HEK293 (cell line): Measurements from ENCODE around the gene TMEM45B.
"Not testable (repeated sequence)": the region's sequence is repeated elsewhere in the genome, so short reads cannot be mapped to it uniquely, and the experiment has no call there.

ENCODE experiments used
- CTCF ChIA-PET: fragments of 350-600 bp; formaldehyde crosslinking; extraction: SDS; loops from one replicate; lab custom pipeline; 2021; ENCODE audit warnings: antibody characterized with exemption; lab: Yijun Ruan, JAX
- POLR2A ChIA-PET: fragments of 300-600 bp; formaldehyde crosslinking; extraction: SDS; loops from one replicate; lab custom pipeline; 2020; ENCODE audit warnings: antibody characterized with exemption, inconsistent platforms; lab: Yijun Ruan, JAX
- H3K27ac ChIP-seq: fragments of 200-500 bp; sonication (Bioruptor generic); 2 replicates; pipeline ENCODE4 v1.5.1; 2014; ENCODE audit warnings: low read depth, low read length, control low read depth, inconsistent platforms; ENCODE audit errors: extremely low read depth
- H3K36me3 ChIP-seq, 2 experiments: fragments of 200-500 bp in 1 of 2; sonication (Bioruptor generic) in 1 of 2; 1 replicate in 1 of 2; 2 replicates in 1 of 2; pipeline ENCODE4 v1.5.1; 2014 to 2017; ENCODE audit warnings: inconsistent platforms in 2 of 2, low read length in 2 of 2; ENCODE audit not compliant: control insufficient read depth in 2 of 2, insufficient read depth in 1 of 2
- H3K4me1 ChIP-seq: fragments of 200-500 bp; sonication (Bioruptor generic); 2 replicates; pipeline ENCODE4 v1.5.1; 2014; ENCODE audit warnings: mild to moderate bottlenecking, low read length, inconsistent platforms; ENCODE audit not compliant: control insufficient read depth, insufficient read depth
- H3K4me3 ChIP-seq: 2 replicates; pipeline ENCODE4 v1.5.1; 2011; ENCODE audit warnings: low read depth, mild to moderate bottlenecking, control low read depth, low read length, moderate library complexity
- H3K9me3 ChIP-seq: fragments of 200-500 bp; sonication (Bioruptor generic); 2 replicates; pipeline ENCODE4 v1.5.1; 2014; ENCODE audit warnings: low read depth, low read length, inconsistent platforms; ENCODE audit not compliant: control insufficient read depth, insufficient read depth
- ATF2 ChIP-seq: fragments of 450-650 bp; formaldehyde crosslinking; IDR thresholded peaks from 2 replicates; pipeline ENCODE4 v1.5.1; 2016; ENCODE audit warnings: missing biosample characterization, missing genetic modification characterization, low read depth
- KLF9 ChIP-seq: fragments of 450-650 bp; formaldehyde crosslinking; IDR thresholded peaks from 2 replicates; pipeline ENCODE4 v1.5.1; 2016; ENCODE audit warnings: missing biosample characterization, missing genetic modification characterization, low read depth
- PRDM1 ChIP-seq: fragments of 450-650 bp; formaldehyde crosslinking; IDR thresholded peaks from 2 replicates; pipeline ENCODE4; 2016; ENCODE audit warnings: missing biosample characterization, missing genetic modification characterization
- PRDM10 ChIP-seq: fragments of 450-650 bp; formaldehyde crosslinking; IDR thresholded peaks from 2 replicates; pipeline ENCODE4 v1.5.1; 2016; ENCODE audit warnings: missing biosample characterization, missing genetic modification characterization
- SALL2 ChIP-seq: fragments of 450-650 bp; formaldehyde crosslinking; IDR thresholded peaks from 2 replicates; pipeline ENCODE4 v1.5.0; 2017; ENCODE audit warnings: missing biosample characterization, mild to moderate bottlenecking, missing genetic modification characterization, borderline replicate concordance
- SETDB1 ChIP-seq: IDR thresholded peaks from one replicate; pipeline ENCODE4 v1.6.1; 2017; ENCODE audit warnings: mild to moderate bottlenecking, low read length, moderate library complexity, mixed read lengths; ENCODE audit not compliant: insufficient read length
- ZBTB1 ChIP-seq: fragments of 450-650 bp; formaldehyde crosslinking; IDR thresholded peaks from 2 replicates; pipeline ENCODE4 v1.5.1; 2016; ENCODE audit warnings: missing biosample characterization, missing genetic modification characterization
- ZBTB10 ChIP-seq: fragments of 450-650 bp; formaldehyde crosslinking; IDR thresholded peaks from 2 replicates; pipeline ENCODE4 v1.5.1; 2016; ENCODE audit warnings: missing biosample characterization, missing genetic modification characterization
- ZEB2 ChIP-seq: fragments of 450-650 bp; formaldehyde crosslinking; IDR thresholded peaks from 2 replicates; pipeline ENCODE4 v1.5.1; 2016; ENCODE audit warnings: missing biosample characterization, missing genetic modification characterization
- ZNF114 ChIP-seq: fragments of 450-650 bp; formaldehyde crosslinking; IDR thresholded peaks from 2 replicates; pipeline ENCODE4 v1.5.0; 2017; ENCODE audit warnings: missing biosample characterization, missing genetic modification characterization
- ZNF138 ChIP-seq: fragments of 450-650 bp; formaldehyde crosslinking; IDR thresholded peaks from 2 replicates; pipeline ENCODE4 v1.5.1; 2016; ENCODE audit warnings: missing biosample characterization, missing genetic modification characterization, borderline replicate concordance
- ZNF157 ChIP-seq: fragments of 450-650 bp; formaldehyde crosslinking; IDR thresholded peaks from 2 replicates; pipeline ENCODE4 v1.5.1; 2016; ENCODE audit warnings: missing biosample characterization, missing genetic modification characterization
- ZNF16 ChIP-seq: fragments of 450-650 bp; formaldehyde crosslinking; IDR thresholded peaks from 2 replicates; pipeline ENCODE4 v1.5.1; 2016; ENCODE audit warnings: low read depth, missing biosample characterization, missing genetic modification characterization
- ZNF2 ChIP-seq: fragments of 450-650 bp; formaldehyde crosslinking; IDR thresholded peaks from 2 replicates; pipeline ENCODE4 v1.5.1; 2016; ENCODE audit warnings: missing biosample characterization, missing genetic modification characterization
- ZNF24 ChIP-seq: fragments of 450-650 bp; formaldehyde crosslinking; IDR thresholded peaks from 2 replicates; pipeline ENCODE4 v1.5.1; 2016; ENCODE audit warnings: missing biosample characterization, missing genetic modification characterization
- ZNF302 ChIP-seq: fragments of 450-650 bp; formaldehyde crosslinking; IDR thresholded peaks from 2 replicates; pipeline ENCODE4 v1.5.1; 2016; ENCODE audit warnings: missing biosample characterization, missing genetic modification characterization, low read depth
- ZNF311 ChIP-seq: fragments of 450-650 bp; formaldehyde crosslinking; IDR thresholded peaks from 2 replicates; pipeline ENCODE4 v1.5.1; 2017; ENCODE audit warnings: missing biosample characterization, missing genetic modification characterization, borderline replicate concordance
- ZNF354C ChIP-seq: fragments of 450-650 bp; formaldehyde crosslinking; IDR thresholded peaks from 2 replicates; pipeline ENCODE4 v1.5.1; 2016; ENCODE audit warnings: missing biosample characterization, missing genetic modification characterization, low read depth, borderline replicate concordance
- ZNF677 ChIP-seq: fragments of 450-650 bp; IDR thresholded peaks from 2 replicates; pipeline ENCODE4 v1.5.0; 2018; ENCODE audit warnings: missing biosample characterization, mild to moderate bottlenecking, missing genetic modification characterization, moderate library complexity

TMEM45B gene

GRCh38 chr11:129866311-129866710, 50.7 kb downstream of the TMEM45B start:
- Histone ChIP-seq H3K4me1 (no peaks in the 10 kb centered on the region), H3K9me3 (no peaks in the 10 kb centered on the region), H3K27ac (no peak overlapping the region), H3K36me3 (peaks cover 17 to 90% of the 10 kb centered on the region in 2 experiments), H3K4me3 (no peak overlapping the region)
- TF ChIP-seq PRDM10 (tag by site-specific recombination) (no peak), SALL2 (tag by site-specific recombination) (no peak), ZNF302 (tag by site-specific recombination) (no peak), ZNF138 (tag by site-specific recombination) (no peak), ZNF157 (tag by site-specific recombination) (no peak), PRDM1 (no peak), ZNF114 (tag by site-specific recombination) (no peak), ZNF16 (tag by site-specific recombination) (no peak), ZEB2 (no peak), ZNF311 (tag by site-specific recombination) (no peak), ZBTB1 (no peak), ZNF354C (tag by site-specific recombination) (no peak), SETDB1 (no peak), ATF2 (tag by site-specific recombination) (no peak), ZNF2 (tag by site-specific recombination) (no peak), ZNF24 (tag by site-specific recombination) (no peak), ZNF677 (tag by site-specific recombination) (no peak), KLF9 (tag by site-specific recombination) (no peak), ZBTB10 (tag by site-specific recombination) (no peak)
- ChIA-PET CTCF (no interaction called here), POLR2A (no interaction called here)

- H3K4me3 ChIP-seq, H3K4me1 ChIP-seq, H3K27ac ChIP-seq, CTCF ChIA-PET, POLR2A ChIA-PET, H3K9me3 ChIP-seq: not testable (repeated sequence)
- peaks cover 18 to 95% of the 10 kb centered on the region in 2 experiments for H3K36me3 ChIP-seq
These were observed 53.0 kb downstream of the TMEM45B start for GRCh38 chr11:129868626-129869025.
